HEK293T (cell line): Measurements from ENCODE around the gene GET3.

Source experiments
- ARNT ChIP-seq: fragments of 450-650 bp; IDR thresholded peaks from 2 replicates; pipeline ENCODE4 v1.6.1; 2017; ENCODE audit warnings: mild to moderate bottlenecking
- BHLHE40 ChIP-seq: fragments of 450-650 bp; IDR thresholded peaks from 2 replicates; pipeline ENCODE4 v1.6.1; 2016; ENCODE audit warnings: mild to moderate bottlenecking, moderate library complexity, borderline replicate concordance
- CTBP1 ChIP-seq: fragments of 450-650 bp; IDR thresholded peaks from 2 replicates; pipeline ENCODE4 v1.6.1; 2016; ENCODE audit warnings: borderline replicate concordance
- FOXA1 ChIP-seq: fragments of 450-650 bp; IDR thresholded peaks from 2 replicates; pipeline ENCODE4 v1.6.1; 2016; ENCODE audit warnings: mild to moderate bottlenecking
- FOXM1 ChIP-seq: fragments of 450-650 bp; IDR thresholded peaks from 2 replicates; pipeline ENCODE4 v1.6.1; 2017; ENCODE audit warnings: mild to moderate bottlenecking, borderline replicate concordance
- HDGF ChIP-seq: fragments of 450-650 bp; IDR thresholded peaks from 2 replicates; pipeline ENCODE4 v1.6.1; 2017; ENCODE audit warnings: antibody characterized with exemption, borderline replicate concordance
- L3MBTL2 ChIP-seq: fragments of 450-650 bp; conservative IDR thresholded peaks from 2 replicates; pipeline ENCODE4 v1.6.1; 2016; ENCODE audit warnings: mild to moderate bottlenecking
- LEF1 ChIP-seq: fragments of 450-650 bp; IDR thresholded peaks from 2 replicates; pipeline ENCODE4 v1.6.1; 2017; ENCODE audit warnings: mild to moderate bottlenecking, borderline replicate concordance
- SP1 ChIP-seq: fragments of 450-650 bp; IDR thresholded peaks from 2 replicates; pipeline ENCODE4 v1.6.1; 2017
- SUZ12 ChIP-seq: fragments of 450-650 bp; IDR thresholded peaks from 2 replicates; pipeline ENCODE4 v1.6.1; 2016; ENCODE audit warnings: mild to moderate bottlenecking
- TF ChIP-seq, protein P1 (sequence below): fragments of 450-650 bp; IDR thresholded peaks from 2 replicates; pipeline ENCODE4 v1.6.1; 2016

DNA sequence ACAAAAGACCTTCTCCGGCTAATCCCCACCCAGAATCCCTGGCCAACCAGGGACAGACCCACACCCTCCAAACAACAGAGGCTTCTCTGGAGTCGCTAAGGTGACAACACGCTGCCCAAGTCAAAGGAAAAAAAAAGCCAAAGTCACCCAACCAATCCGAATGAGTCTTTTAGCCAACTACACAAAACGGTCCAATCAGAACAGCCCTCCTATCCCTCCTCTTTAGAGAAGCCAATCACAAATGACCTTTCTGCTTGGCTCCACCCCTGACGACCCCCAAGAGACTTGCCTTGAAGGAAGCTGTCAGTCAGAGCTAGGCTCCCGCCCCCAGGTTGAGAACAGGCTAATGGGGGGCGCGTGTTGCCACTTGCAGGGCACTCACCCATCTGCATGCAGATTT lies 34.3 kb upstream of the GET3 start:
- TF ChIP-seq SUZ12, result no peak
- no peak for TF ChIP-seq CTBP1
- TF ChIP-seq SP1, result no peak
- TF ChIP-seq FOXM1, result no peak
- TF ChIP-seq L3MBTL2, result no peak
- TF ChIP-seq BHLHE40, result no peak
- no peak for TF ChIP-seq HDGF
- TF ChIP-seq, protein P1, sequence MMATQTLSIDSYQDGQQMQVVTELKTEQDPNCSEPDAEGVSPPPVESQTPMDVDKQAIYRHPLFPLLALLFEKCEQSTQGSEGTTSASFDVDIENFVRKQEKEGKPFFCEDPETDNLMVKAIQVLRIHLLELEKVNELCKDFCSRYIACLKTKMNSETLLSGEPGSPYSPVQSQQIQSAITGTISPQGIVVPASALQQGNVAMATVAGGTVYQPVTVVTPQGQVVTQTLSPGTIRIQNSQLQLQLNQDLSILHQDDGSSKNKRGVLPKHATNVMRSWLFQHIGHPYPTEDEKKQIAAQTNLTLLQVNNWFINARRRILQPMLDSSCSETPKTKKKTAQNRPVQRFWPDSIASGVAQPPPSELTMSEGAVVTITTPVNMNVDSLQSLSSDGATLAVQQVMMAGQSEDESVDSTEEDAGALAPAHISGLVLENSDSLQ, result peak; percentile 95
- no peak for TF ChIP-seq ARNT
- no peak for TF ChIP-seq LEF1
- no peak for TF ChIP-seq FOXA1
